ENCODE results near the gene QKI. TPM values are rescaled to one million over a fixed set of nuclear protein-coding genes. Genes with fewer than 3 reads are reported as not detected.
A peak's percentile ranks its signal among the peaks of the same experiment; 100 is the strongest.

QKI gene
- total RNA-seq, 1 donor from 2014 or later = 459 TPM

DNA sequence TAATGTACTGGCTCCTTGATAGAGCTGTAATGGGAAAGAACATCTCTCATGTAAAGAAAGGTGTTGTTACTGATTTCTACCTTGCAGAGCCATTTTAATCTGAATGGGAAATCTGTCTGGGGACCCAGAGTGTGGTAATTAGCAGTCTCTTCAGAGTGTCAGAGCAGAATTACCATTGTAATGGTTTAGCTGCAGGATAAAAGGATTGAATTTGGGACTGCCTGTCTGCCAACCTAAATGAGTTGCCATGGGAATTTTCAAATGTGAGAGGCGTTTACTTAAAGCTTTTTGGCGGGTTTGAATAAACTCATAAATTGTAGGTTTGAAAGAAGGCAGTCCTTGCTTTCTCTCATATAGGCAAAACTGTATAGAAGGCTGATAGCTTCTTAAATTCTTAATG is 128.8 kb downstream of the QKI start:
- ATAC-seq (no peak), DNase-seq (ENCODE audit: missing footprints) (no peak)
- intact Hi-C loops (cut with DNase I) = no loop called here

DNA sequence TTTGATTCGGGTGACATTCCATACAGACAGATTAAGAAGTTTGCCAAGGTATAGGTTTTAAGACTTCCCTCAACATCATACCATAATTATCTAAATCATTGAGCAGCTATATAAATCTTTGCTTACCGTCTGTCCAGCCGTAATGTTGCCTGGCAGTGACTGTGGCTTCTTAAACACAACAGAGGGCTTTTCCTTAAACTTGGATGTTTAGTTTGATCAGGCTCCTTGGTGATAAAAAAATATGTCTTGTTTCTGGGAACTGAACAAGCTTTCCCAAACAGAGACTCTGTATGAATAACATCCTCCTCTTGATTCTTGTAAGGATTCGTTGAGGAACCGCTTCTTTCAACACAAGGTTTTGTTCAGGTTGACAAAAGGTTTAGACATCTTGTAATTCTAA is 130.9 kb downstream of the QKI start:
- no peak for DNase-seq (ENCODE audit: missing footprints)
- no peak for ATAC-seq
- intact Hi-C loops (cut with DNase I) = no loop called here

DNA sequence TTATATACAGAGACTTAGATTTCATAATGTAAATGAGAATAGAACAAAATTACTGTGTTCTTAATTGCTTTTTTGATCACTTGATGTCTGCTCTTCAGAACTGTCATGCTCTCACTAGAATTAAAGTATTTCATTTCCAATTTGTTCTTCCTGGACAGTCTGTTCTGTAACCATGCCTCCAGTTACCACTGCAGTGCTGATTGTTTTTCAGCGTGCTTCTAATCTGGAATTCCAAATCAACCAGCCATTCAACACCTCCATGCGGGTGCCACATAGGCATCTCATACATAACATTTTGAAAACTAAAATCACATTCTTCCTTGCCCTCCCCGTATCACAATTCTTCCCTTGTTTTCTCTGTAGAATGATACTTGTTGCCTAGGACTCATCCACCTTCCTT is 132.8 kb downstream of the QKI start:
- DNase-seq (ENCODE audit: missing footprints) (no peak), ATAC-seq (peak; percentile 62)
- intact Hi-C loops (cut with DNase I) = no loop called here

DNA sequence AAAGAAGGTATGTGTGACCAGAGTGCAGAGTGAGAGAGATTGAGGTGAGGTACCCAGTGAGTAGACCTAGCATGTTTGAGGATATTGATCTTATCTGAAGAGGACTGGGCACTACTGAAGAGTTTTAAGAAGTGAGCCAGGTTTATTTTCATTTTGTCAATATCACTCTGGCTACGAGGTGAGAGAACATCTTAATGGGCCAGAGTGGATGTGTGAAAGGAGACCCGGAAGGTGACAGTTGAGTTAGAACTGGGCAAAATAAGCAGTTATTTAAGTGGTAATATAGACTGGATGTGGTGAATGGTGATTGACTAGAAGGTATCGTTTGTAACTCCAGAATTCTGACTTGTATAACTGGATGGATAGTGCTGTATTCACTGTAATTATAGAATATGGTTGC is 134.1 kb downstream of the QKI start:
- ATAC-seq = peak; percentile 21
- intact Hi-C loops (cut with DNase I) = no loop called here
- no peak for DNase-seq (ENCODE audit: missing footprints)

DNA sequence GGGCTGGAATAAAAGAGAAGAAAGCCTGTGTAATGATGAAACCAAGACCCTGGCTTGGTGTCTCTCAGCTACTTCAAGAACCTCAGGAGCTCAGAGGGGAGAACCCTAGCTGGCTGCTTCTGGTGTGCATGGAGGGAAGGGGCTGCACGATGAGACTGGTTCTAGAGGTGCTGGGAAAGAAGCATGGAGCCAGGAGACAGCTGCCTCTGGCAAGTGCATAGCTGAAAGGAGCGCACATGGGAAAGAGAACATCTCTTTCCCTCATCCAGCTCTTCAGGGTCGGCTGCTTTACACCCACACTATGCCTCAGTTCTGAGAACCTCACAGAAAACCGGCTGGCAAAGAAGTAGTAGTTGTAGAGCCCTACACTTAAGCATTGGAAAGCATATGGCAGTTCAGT is 139.5 kb downstream of the QKI start:
- DNase-seq (ENCODE audit: missing footprints) (no peak), ATAC-seq (no peak)
- intact Hi-C loops (cut with DNase I) = loop anchor here (10.0 kb wide), 1 partner anchor 369 kb away; no protein-coding TSS in a partner anchor

DNA sequence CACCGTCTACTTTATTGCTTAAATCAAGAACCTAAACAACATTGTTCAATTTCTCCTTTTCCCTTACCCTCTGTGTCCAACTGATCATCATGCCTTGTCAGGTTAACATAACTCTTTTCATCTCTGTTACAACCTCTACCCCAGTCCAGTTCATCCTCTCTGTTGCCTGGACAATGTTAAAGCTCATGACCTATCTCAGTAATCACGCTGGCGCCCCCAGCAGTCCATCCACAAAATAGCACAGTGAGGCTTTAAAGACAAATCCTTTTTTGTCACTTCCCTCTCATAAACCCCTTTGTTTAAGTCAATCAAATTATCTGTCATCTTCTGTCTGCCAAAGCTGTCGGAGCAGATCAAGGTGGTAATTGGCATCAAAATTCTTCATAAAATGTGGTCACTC is 140.1 kb downstream of the QKI start:
- peak; percentile 39 for ATAC-seq
- intact Hi-C loops (cut with DNase I) = loop anchor here (10.0 kb wide), 1 partner anchor 370 kb away; no protein-coding TSS in a partner anchor

DNA sequence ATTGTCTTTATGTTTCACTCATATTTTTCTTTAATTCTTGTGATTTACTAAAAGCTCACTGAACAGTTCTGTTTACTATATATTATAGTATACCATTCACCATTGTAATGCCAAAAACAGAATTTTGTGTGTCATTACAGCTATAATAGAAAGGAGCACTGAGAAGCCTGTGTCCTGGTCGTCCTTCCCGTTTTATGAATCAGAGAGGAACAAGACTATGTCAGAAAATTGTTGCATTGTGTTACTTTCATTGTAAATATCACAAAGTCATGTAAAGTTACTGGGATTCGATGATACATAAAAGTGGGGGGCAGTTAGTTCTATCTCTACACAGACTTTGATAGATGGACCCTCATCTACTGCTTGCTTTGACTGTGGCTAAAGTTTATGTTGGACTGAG is 145.1 kb downstream of the QKI start:
- ATAC-seq = no peak

More for the DNA sequence above, 140.1 kb downstream of the QKI start:
- DNase-seq (ENCODE audit: missing footprints) = peak; percentile 74

DNA sequence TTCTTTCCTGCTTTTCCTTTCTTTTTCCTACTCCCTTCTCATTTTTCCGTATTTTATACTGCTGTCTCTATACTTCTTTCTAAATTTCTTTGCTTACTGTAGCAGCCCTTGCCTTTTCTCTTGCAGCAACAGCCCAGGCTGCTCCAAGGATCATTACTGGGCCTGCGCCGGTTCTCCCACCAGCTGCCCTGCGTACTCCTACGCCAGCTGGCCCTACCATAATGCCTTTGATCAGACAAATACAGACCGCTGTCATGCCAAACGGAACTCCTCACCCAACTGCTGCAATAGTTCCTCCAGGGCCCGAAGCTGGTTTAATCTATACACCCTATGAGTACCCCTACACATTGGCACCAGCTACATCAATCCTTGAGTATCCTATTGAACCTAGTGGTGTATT is 148.8 kb downstream of the QKI start:
- intact Hi-C loops (cut with DNase I) = no loop called here
- DNase-seq (ENCODE audit: missing footprints) = peak; percentile 45
- no peak for ATAC-seq

More for the DNA sequence above, 145.1 kb downstream of the QKI start:
- intact Hi-C loops (cut with DNase I) = loop anchor here (10.0 kb wide), 1 partner anchor 375 kb away; no protein-coding TSS in a partner anchor
- no peak for DNase-seq (ENCODE audit: missing footprints)

DNA sequence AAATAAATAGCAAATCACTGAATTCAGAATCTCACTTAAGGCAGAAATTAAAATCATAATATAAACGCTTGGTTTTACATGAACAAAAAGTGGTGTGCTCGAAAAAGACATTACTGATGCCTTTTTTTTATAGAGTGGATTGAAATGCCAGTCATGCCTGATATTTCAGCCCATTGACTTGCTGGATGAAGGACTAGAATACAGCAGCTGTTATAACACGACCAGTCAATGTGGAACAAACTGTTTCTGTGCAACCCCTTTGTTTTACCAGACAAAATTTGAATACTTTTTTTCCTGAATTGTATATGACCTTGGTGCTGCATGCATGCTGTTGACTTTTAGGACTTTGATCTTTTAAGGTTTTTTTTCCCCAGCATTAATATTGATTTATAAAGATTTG is 150.0 kb downstream of the QKI start:
- intact Hi-C loops (cut with DNase I) = no loop called here
- ATAC-seq (no peak), DNase-seq (ENCODE audit: missing footprints) (no peak)

DNA sequence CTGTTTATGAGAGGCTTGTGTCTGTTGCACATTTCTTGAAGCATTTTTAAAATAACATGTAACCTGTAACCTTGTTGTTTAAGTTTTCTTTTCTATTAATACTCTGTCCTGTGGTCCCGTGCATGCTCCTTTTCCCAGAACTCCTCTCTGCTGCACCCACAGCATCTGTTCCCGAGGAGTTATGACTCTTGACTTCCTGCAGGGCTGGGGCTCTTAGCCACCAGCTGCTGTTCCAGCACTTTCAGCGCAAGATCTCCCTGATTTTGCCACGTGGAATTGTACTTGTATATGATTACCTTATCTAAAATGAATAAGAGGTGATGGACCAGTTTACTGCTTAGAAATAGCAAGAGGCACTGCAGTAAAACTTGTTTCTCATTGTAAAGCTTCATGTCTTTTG is 150.6 kb downstream of the QKI start:
- ATAC-seq = peak; percentile 32
- DNase-seq (ENCODE audit: missing footprints) = no peak
- intact Hi-C loops (cut with DNase I) = loop anchor here (5.0 kb wide), 1 partner anchor 148 kb away; no protein-coding TSS in a partner anchor

DNA sequence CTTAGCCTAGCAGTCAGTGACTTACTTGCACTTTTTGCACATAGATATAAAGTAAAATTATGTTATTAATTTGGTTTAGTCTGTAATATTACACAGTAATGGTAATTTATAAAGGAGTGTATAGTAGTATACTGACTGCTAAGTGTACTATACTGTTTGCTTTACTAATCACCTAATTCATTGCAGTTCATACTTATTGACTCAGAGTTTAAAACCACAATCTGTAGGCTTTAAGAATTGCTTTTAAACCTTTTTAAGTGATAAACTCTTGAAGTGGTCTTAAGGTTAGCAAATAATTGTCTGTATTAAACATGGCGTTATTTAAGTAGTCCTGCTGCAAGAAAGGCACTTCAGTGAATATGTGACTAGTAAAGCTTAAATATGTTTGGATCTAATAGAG is 151.5 kb downstream of the QKI start:
- DNase-seq (ENCODE audit: missing footprints) (no peak), ATAC-seq (no peak)
- intact Hi-C loops (cut with DNase I) = loop anchor here (5.0 kb wide), 1 partner anchor 149 kb away; no protein-coding TSS in a partner anchor

DNA sequence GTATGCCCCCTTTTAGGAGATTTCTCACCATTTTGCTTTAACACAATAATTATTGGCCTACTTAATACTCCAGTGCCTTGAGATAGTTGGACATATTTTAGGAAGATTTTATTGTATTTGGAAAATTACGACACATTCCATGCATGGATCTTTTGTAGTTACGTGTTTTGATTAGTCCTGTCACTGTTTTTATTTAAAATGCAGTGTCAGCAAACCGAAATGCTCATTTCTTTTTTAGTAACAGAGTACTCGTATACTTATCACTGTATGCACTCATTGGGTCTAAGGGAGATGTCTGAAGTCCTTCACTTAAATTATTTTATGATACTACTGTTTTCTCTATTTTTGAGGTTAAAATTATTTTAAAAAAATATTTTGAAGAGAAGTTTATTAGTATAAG is 153.8 kb downstream of the QKI start:
- DNase-seq (ENCODE audit: missing footprints) (no peak), ATAC-seq (no peak)
- intact Hi-C loops (cut with DNase I) = loop anchor here (5.0 kb wide), 1 partner anchor 151 kb away; no protein-coding TSS in a partner anchor

DNA sequence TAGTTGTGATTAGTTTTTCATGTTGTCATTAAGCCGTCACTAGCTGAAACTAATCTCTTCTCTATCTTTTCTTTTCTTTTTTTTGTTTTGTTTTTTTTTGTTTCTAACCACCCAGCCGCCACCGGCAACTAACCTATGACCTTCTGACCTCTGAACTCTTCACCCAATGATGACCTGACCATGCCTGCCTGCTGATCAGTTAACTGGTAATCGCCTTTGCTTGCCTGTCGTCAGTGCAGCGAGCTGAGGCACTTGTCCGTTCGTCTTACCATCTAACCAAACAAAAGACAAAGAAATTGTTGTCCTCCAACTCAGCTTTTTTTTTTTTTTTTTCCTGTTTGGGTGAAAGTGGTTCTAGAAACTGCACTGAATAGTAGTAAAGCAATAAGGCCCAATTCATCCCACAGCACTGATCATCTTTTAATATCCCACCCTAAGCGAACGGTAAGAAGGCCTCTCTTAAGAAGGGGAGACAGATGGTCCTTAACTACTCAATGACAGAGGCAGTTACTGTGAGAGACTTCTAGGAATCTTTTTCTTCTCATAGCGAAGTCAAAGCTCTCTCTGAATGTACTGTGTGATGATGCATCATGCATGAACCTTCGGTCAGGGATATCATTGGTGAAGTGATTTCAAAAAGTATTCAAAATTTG is 156.2 kb downstream of the QKI start:
- intact Hi-C loops (cut with DNase I) = no loop called here
- DNase-seq (ENCODE audit: missing footprints) (peak; percentile 49), ATAC-seq (no peak)

DNA sequence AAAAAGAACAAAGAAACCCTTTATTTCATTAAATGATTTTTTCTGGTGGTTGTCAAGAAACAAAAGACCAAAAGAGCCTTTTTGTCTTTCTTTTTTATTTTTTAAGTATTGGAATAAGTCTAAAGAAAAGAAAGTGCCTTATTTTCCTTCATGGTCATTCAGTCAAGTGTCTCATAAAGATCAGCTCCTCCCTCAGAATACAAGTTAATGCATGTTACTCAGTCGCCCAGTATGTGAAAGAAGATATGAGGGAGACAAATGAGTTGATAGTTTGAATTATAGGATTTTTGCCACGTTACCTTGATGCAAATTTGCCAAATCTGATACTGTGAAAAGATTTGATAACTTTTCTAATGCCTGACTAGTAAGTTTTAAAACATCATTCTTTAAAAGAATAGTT is 157.2 kb downstream of the QKI start:
- intact Hi-C loops (cut with DNase I) = no loop called here
- DNase-seq (ENCODE audit: missing footprints) = no peak
- no peak for ATAC-seq

DNA sequence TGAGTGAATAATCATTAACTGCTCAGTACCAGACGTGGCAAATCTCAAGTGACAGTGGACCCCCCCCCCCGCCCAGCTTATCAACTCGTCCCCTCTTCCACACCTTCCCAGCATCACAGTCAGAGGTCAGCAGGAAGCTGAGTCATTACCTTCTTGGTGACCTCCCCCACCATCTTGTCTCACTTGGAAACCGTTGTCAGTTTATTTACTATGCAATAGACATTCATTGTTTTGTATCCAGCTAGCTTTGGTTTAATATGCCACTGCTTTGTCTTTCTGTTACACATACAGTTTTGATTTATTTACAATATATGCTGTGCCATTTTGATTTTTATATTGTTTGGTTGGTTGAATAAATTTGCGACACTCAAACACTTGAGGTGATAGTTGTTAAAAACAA is 158.1 kb downstream of the QKI start:
- DNase-seq (ENCODE audit: missing footprints) (no peak), ATAC-seq (peak; percentile 51)
- intact Hi-C loops (cut with DNase I) = no loop called here

DNA sequence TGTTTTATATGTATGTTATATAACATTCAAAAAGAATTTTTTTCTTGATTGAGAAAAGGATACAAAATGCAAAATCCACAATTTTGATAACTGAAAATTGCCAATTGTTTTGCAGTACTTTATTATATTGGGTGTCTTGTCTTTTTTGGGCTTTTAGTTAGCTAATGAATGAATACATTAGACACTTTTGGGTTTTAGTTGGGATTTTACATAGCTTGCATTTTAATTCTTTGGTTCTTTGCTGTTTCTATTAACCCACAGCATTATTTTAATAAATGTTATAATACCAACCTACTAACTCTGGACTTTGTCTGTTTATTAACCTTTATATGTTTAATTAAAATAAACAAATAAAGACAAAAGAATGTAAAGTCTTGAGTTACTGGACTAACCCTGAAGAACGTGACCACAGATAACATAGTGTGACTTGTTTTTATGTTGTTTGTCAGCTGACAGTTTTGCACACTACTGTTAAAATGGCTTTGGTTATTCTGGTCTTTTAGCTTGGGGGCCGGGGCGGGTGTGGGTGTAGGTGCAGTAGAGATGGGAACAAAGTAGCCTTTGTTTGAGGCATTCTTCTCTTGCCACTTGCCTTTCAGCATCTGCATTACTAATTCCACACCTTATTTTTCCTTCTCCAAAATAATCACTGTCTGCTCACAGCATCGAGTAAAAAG is 159.1 kb downstream of the QKI start:
- ATAC-seq = no peak
- intact Hi-C loops (cut with DNase I) = no loop called here
- DNase-seq (ENCODE audit: missing footprints) = no peak

DNA sequence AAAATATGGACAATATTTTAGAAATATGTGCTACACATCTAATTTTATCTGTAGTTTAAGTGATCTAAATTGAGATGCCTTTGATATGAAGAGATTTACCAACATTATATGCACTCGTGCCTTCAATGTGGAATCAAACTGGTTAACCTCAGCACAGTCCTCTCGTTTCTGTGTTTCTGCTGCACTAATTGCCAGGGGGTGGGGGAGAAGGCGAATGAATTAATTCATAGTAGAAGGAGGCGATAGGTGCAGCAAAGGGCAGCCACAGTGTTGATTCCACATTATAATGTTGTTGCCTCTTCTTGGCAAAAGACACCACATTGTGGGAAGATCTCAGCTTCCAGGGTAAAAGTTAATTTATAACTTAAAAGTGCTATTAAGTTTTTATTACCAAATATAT is 161.6 kb downstream of the QKI start:
- DNase-seq (ENCODE audit: missing footprints) (no peak), ATAC-seq (no peak)
- intact Hi-C loops (cut with DNase I) = loop anchor here (5.0 kb wide), 1 partner anchor 149 kb away; no protein-coding TSS in a partner anchor

DNA sequence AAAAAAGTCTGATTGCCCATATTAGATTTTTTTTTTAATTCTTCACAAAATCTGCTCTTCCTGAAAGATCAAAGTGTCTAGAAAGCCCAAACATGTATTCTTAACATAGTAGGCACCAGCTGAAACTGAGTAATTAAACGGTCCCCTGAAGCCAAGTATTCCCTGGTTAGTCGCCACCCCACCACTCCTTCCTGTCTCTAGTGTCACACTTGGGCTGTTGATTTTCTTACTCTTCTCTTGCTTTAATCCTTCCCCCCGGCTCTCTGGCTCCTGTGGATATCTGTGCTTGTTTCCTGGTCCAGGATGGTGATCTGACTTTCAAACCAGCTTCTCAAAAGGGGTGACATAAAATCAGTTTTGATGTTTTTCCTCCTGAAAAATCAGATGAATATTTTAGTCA is 162.9 kb downstream of the QKI start:
- no peak for DNase-seq (ENCODE audit: missing footprints)
- ATAC-seq = no peak
- intact Hi-C loops (cut with DNase I) = loop anchor here (5.0 kb wide), 1 partner anchor 150 kb away; no protein-coding TSS in a partner anchor

DNA sequence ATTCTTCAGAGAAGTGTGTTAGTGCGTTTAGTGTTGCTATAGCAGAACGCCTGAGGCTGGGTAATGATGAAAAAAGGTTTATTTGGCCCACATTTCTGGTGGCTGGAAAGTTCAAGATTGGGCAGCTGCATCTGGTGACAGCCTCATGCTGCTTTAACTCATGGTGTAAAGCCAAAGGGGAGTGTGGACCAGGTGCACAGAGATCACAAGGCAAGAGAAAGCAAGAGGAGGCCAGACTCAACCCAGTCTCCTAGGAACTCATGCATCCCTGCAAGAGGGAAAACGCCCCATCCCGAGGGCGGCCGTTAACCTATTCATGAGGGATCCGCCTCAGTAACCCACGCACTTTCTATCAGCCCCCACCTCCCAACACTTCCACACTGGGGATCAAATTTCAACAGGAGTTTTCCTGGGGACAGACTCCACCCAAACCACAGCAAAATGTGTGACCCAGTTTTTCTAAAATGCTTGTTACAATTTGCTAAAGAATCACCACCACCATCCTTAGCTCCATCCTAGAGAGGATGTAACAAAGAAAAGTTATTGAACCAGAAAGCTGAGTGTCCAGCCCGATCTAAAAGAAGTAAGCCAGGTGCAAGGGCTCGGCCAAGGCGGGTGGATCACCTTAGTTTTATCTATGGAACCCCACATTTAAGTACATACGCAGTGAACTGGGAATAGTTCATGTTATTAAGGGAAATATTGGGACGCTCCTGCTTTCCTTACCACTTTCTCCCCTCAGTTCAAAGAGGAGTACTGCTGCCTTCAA is 164.8 kb downstream of the QKI start:
- DNase-seq (ENCODE audit: missing footprints) = no peak
- peak; percentile 48 for ATAC-seq
- intact Hi-C loops (cut with DNase I) = loop anchor here (5.0 kb wide), 1 partner anchor 152 kb away; no protein-coding TSS in a partner anchor
